ENCODE measurements around the gene STEAP1B.

Gene STEAP1B

DNA sequence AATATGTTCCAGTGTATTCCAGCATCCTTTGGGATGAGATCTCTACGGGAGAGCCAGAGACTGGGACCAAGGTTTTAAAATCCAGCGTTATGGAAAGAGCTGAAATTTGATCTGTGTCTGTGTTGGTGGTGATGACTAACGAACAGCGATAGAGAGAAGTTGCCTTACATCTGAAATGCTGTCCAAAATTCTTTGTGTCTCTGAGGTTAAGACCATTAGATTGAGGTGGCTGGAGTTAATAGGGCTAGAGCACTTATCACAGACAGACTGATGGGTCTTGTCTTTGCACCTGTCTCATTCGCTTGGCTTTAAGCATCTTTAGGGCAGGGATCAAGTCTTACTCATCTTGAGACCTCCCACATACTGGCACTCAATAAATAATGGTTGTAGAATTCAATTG, 102.0 kb downstream of the STEAP1B start:
- DNase-seq = no peak

DNA sequence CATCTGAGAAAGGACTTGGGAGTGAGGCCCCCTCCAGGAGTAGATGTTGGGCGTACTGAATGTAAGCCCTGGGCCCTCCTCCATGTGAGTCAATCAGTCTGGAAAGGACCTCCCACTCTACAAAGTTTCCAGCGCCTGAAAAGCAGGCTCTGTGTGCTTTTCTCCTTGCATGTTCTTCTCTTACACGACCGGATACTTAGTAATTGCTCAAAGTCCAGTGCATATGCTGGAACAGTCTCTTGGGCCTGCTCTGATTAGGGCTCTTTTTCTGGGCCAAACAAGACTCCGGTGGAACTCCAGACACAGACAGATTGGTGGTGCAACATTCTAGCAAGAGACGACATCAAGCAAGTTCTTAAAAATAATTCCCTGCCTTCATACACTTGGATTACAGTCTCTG, 104.8 kb downstream of the STEAP1B start:
- DNase-seq = no peak

DNA sequence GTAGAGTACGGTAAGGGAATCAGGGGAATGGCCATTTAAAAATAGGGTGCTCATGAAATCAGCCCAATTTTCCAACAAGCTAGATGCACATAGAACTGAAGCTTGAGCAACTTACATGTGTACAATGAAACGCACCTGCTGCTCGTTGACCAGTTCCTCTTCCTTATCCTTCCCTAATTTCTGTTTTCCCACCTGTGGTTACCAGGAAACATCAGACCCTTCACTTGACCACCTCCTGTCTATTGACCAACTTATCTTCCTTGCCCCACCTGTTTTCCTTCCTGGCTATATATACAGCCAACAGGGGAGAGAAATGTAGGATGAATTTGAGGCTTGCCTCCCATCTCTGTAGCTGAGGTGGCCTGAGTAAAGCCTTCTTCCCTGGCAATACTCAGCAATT, 105.2 kb downstream of the STEAP1B start:
- DNase-seq = no peak

DNA sequence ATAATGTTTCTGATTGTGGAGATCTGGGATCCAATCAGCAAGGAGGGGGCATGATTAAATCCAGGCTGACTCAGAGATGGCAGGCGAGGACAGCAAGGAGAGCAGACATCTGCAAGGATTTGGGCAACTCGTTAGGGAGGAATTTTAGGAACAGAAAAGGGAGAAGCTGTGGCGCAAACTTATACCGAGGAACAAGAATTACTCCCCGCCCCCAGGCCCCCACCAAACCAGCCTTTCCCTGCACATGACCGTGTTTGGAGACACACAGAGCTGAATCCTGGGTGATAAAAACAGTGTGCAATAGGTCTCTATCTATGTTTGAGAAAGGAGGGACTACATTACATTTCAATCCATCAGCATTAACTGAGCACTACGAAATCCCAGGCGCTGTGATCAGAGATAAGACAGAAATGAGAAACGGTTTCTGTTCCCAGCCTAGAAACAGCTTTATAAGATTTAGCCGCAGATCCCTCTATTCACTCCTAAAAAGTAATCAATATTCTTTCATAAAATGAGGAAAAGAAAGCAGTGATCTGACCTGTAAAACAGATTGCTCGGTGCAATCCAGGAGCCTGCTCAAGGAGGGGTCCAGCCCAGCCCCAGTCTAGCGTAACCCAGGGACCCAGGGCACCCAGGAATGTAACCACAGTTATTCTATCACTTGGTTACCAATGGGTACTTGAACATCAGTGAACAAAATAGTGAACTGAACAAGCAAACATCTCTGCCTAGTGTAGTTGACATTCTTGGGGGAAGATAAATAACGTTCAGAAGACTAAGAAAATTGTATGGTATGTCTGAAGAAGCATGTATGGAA, 105.9 kb downstream of the STEAP1B start:
- no peak for DNase-seq

DNA sequence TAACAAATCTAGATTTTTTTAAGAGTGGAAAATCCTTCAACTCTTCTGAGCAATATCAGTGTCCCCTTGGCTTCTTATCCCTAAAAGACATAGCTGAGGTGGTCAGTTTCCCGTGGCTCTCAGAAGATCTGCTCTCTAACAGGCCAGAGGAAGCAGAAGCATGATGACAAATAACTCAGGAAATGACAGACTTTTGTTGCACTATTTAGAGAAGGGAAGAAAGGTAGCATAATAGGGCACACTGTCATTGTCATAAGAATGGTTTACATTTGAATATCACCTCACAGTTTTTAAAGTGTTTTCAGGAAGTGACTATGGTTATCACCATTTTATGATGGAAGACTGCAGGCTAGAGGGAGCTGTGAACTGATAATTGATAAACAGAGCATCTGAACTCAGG, 109.5 kb downstream of the STEAP1B start:
- no peak for DNase-seq

DNA sequence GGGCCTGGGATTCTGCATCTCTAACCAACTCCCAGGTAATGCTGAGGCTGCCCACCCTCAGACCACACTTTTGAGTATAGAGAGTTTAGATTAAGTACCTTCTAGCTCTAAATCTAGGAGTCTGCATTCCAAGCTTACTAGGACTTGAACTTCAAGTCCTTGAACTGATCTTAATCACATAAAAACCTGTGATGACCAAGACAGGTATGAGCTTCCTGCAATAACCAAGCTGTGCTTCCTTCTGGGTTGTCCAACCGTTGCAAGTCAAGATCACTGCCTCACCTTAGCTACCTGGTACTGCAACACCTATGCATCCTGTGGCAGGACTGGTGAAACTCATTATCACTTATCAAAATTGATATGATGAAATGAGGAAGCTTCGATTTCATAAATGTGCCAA, 110.1 kb downstream of the STEAP1B start:
- DNase-seq = no peak

DNA sequence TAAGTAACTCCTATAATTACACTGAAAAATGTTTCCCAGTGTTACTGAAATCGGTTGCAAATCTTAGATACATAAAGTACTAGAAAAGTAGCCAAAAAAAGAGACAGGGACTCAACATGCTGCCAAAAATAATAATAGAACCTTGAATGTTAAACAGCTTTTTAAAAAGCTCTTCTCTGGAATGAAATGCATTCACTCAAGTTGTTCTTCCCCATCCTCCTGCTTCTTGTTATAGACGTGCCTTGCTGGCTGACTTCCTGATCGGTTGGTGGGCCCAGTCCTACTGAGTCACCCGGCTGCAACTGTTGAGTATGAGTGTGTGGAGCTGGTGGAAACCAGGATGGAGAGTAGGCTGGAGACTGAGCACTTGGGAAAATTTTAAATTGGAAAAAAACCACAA, 112.4 kb downstream of the STEAP1B start:
- DNase-seq = no peak

DNA sequence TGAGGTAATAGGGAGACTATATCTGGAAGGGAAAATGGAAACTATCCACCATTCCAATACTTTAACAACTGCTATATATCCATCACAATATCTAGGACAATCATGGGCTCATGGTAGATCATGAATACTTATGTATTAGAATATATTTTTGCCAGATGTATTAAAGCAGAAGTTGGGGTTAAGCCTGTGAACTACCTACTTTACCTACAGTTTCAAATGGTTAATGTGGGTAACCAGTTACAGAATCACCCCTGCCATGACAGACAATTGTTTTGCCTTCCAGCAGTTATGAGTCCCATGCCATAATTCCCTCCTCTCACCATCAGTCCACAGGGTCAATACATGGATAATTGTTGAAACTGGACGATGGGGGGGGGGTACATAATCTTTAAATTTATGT, 113.1 kb downstream of the STEAP1B start:
- no peak for DNase-seq

DNA sequence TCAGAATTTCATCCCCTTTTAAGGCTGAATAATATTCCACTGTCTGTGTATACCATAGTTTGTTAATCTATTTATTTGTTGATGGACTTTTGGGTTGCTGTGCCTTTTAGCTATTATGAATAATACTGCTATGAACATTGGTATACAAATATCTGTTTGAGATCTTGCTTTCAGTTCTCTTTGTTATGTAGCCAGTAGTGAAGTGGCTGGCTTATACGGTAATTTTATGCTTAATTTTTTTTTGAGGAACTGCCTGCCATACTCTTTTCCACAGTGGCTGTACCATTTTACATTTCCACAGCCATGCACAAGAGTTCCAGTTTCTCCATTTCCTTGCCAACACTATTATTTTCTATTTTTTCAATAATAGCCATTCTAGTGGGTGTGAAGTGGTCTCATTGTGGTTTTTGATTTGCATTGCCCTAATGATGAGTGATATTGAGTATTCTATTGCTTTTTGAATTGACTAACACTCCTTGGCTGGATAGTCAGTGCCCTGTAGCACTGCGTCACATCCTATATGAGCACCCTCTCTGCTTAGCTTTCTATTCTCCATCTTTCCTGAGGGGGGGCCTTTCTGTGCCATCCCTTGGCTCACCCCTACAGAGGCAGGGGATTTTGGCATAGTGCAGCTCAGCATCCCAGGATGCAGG, 113.7 kb downstream of the STEAP1B start:
- no peak for DNase-seq

DNA sequence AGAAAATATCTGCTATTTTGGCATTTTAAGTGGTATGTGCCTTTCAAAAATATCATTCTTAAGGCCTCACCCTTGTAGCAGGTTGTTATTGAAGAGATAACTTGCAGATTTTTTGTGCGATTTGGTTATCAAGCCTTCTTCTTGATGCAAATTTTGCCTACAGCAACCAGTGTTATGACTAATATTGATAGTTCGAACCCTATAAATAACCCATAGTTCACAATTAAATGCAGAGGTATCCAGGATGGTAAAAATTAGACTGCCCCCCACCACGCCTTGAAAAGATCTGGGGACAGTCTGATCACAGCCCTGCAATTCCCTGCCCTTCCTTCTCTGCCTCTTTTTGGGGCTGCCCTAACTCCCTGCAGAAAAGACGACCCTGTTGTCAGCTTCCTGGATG, 114.7 kb downstream of the STEAP1B start:
- no peak for DNase-seq

DNA sequence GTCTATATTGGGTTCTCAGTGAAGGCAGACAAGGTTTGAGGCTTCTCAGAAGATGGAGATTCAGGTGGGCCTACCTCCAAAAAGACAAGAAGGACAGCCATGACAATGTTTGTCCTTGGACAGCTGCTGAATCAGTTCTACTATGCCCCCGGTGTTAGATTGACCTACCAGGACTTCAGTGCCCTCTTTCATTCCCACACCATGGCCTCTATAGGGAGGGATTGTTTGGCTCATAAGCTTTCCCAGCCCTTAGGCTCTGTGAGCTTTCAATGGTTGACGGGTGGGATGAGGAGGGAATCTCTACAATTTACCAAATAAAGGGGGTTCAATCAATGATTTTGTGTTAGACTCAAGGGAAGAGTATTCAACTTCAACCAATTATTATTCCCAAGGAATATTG, 119.7 kb downstream of the STEAP1B start:
- no peak for DNase-seq

DNA sequence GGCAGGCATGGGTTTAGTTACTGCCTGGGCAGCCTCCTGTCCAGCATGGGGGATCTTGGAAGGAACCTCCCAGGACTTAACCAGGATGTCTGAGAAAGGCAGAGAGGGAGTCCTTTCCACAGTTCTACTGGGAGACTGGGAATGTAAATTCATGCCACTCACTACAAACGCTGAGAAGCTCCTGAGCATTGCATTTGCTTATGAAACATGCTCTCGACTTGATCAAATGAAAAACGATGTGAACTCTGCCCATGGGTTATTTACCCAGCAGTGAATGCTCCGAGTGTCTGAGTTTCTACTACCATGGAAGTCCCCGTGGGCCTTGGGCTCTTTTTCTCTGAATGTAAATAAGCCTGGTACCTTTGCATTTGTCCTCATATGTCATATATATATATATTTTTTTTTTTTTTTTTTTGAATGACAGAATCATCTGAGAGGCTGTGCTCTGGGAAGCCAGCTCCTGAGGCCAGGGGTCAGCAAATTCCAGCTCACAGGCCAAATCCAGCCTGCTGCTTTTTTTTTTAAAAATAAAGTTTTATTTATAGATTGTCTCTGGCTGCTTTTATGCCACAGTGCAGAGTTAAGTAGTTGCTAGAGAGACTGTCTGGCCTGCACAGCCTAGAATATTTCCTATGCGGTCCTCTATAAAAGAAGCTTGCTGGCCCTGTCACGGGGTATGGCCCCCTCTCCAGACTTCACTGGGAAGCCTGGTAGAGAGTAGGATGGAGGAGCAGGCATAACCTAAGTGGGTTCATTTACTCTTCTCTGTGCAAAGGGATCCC, 121.6 kb downstream of the STEAP1B start:
- DNase-seq = no peak

DNA sequence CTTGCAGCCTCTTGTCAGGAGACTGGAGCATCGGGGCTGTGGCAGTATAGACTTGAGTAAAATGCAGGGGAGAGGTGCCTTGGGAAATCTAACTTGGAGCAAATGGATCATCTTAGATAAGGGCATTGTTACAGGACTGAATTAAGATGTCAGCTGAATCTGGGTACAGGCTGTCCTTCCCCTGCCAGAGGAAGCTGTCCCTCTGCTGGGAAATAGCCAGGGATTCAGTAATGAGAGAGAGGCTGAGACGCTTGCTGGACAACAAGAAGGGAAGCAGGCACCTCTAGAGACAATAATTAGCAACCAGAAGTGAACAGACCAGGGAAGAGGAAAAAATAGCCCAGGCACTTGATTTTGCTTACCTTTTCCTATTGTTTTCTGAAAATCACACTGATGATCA, 122.3 kb downstream of the STEAP1B start:
- no peak for DNase-seq

DNA sequence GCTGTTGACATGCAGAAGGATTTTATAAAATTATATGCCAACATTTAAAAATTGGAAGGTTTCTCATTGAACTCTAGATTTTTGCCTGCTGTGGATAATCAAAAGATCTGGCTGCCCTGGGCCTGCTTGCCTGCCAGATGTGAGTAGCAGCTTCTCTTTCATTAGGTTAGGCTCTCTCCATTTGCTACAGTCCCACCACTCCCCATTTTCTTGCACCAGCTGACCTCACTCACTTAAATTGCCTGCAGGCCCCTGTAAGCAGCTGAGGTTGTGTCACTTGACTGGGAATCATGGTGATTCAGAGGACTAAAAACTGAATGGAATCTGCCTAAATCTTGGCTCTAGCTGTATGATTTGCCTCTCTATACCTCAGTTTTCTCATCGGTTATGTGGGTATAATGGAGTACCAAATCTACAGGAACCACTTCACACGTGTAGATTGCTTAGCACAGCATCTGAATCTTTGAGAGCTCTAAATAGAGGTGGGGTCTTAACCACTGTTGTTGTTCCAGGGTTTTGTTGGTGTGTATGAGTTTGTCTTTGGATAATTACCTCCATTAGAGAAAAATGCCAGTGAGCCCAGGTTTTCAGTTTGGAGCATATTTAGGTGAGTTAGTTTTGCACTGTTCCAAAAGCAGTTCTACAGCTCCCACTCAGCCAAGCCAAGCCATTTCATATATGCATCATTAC, 124.5 kb downstream of the STEAP1B start:
- no peak for DNase-seq

DNA sequence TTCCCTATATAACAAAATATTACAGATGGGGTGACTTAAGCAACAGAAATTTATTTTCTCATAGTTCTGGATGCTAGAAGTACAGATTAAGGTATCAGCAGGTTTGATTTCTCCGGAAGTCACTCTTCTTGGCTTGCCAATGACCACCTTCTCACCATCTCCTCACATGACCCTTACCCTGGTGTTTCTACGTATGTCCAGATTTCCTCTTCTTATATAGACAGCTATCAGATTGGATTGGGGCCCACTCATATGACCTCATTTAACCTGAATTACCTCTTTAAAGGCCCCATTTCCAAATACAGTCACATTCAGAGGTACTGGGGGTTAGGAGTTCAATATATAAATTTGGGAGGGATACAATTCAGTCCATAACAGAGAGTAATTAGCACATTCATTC, 126.1 kb downstream of the STEAP1B start:
- no peak for DNase-seq

DNA sequence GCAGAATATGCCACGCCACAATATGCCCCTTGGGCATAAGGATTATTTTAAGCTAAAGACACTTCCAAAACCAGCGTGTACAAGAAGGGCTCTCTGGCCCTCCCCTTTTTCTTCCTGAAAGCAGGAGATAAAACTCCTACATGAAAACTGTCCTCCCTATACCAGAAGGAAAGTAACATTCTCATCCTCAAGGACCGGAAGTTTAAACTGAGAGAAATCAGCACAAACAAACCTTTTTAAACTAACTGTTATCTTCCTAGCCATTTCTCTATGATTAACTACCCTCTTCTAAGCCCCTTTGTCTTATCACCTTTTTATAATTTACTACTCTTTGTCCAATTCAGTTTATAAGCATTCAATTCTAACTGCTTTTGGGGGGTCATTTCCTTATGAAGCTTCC, 126.6 kb downstream of the STEAP1B start:
- no peak for DNase-seq

DNA sequence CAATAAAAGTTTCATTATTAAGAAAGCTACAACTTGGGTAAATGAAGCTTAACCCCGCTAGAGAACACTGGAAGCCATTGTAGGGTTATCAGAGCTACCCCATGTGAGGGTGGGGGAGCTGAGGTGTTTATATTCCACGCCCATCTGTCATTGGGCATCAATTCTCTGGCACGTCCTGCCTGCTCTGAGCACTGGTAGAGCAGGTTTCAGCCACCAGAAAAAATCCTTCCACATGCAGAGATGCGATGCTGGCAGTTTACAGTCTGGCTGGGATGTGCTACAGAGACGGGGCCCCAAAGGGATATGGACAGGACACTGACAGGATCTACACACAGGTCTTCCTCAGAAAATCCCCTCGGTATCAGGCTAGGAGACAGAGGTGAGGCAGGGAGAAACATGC, 127.1 kb downstream of the STEAP1B start:
- no peak for DNase-seq

DNA sequence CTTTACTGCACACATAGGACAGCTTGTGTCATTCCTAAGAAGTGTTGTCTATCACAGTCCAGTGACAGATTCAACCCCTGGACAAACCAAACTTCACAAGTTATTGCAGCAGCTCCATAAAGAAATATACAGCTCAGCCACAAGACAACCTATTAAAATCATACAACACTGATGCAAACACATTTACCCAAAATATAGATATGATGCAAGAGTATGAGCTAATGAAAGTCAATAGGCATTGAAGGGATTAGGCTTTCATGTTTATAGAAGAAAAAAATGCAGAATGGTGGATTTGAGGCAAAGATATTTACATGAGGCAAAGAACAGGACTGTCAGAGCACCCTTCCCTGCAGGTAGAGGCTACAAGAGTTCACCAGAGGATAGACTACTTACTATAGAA, 128.1 kb downstream of the STEAP1B start:
- no peak for DNase-seq

Data from NCI-H146 (cell line).